GM18505 (cell line): ENCODE data around the gene ARMH1.

Experiments
- ATAC-seq: cut with Tn5 transposase; IDR thresholded peaks from one replicate; pipeline ENCODE4 v1.9.1; 2021; ENCODE audit not compliant: unreplicated experiment
- POLR2A ChIP-seq: IDR thresholded peaks from 4 replicates; pipeline ENCODE4 v1.6.1; 2011; ENCODE audit warnings: borderline replicate concordance; ENCODE audit not compliant: insufficient read depth, insufficient read length; ENCODE audit errors: extremely low read depth

The ARMH1 gene

GRCh38 chr1:44649788-44650158, 24.7 kb upstream of the ARMH1 start:
- TF ChIP-seq POLR2A = no peak
- no peak for ATAC-seq

GRCh38 chr1:44650159-44650831, 24.2 kb upstream of the ARMH1 start:
- no peak for TF ChIP-seq POLR2A
- ATAC-seq = no peak

- TF ChIP-seq POLR2A = no peak
- ATAC-seq = no peak
Measured at GRCh38 chr1:44651069-44651468, 23.4 kb upstream of the ARMH1 start.

- ATAC-seq = no peak
- TF ChIP-seq POLR2A = no peak
Measured at GRCh38 chr1:44652445-44653106, 21.9 kb upstream of the ARMH1 start.

GRCh38 chr1:44653107-44653964, 21.2 kb upstream of the ARMH1 start:
- no peak for ATAC-seq
- TF ChIP-seq POLR2A = no peak

GRCh38 chr1:44654621-44655187, 19.8 kb upstream of the ARMH1 start:
- no peak for ATAC-seq
- TF ChIP-seq POLR2A = no peak

GRCh38 chr1:44655609-44656008, 18.9 kb upstream of the ARMH1 start:
- ATAC-seq = no peak
- TF ChIP-seq POLR2A = no peak

GRCh38 chr1:44659566-44659965, 14.9 kb upstream of the ARMH1 start:
- no peak for ATAC-seq
- no peak for TF ChIP-seq POLR2A

- no peak for TF ChIP-seq POLR2A
- no peak for ATAC-seq
Measured at GRCh38 chr1:44660176-44660575, 14.3 kb upstream of the ARMH1 start.

GRCh38 chr1:44661781-44662682, 12.5 kb upstream of the ARMH1 start:
- ATAC-seq = no peak

GRCh38 chr1:44662683-44663030, 11.9 kb upstream of the ARMH1 start:
- no peak for TF ChIP-seq POLR2A
- ATAC-seq = no peak

More at GRCh38 chr1:44661781-44662682, 12.5 kb upstream of the ARMH1 start:
- TF ChIP-seq POLR2A = no peak

- TF ChIP-seq POLR2A = no peak
- no peak for ATAC-seq
Measured at GRCh38 chr1:44663417-44663816, 11.1 kb upstream of the ARMH1 start.
